Activated CD4-positive, alpha-beta T cell treated with anti-CD3 and anti-CD28 coated beads, Interleukin-2, amount 50 U/mL, for 24 hours (primary cell): Measurements from ENCODE around the gene IKBKE.

Experiments used
- DNase-seq, 2 donors: peaks; one replicate each; pipeline ENCODE4 v3.0.0-alpha.2; 2020; ENCODE audit warnings: low read depth in 1 of 2, low spot score in 1 of 2

IKBKE gene

DNA sequence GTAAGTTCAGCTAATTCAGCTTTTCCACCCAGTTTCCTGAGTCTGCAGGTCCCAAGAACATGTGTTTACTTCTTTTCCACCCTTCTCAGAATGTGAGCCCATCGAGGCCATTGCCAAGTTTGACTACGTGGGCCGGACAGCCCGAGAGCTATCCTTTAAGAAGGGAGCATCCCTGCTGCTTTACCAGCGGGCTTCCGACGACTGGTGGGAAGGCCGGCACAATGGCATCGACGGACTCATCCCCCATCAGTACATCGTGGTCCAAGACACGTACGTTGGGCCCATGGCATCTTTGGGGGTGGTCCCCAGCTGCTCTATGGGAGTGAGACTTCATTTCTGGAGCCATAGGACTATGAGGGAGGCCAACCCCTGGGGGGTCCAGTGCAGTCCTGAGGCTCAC lies 17.2 kb upstream of the IKBKE start:
- DNase-seq, result no peak

DNA sequence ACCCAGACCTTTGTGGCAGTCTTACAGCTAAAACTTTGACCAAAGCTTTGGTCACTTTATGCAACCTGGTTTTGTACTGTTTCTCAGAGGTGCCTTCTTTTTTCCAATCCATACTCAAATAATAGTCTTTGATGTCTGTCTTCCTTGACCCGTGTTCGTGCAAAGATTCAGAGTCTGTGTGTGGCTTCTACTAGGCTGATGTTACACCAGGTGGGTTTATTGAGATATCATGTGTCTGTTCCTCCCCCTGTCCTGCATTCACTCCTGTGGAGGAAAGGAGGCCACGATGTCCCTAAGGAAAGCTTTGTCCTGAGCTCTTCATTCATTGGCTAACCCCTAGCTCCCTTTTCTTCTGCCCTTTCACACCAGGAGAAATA lies 15.0 kb upstream of the IKBKE start:
- no peak for DNase-seq

DNA sequence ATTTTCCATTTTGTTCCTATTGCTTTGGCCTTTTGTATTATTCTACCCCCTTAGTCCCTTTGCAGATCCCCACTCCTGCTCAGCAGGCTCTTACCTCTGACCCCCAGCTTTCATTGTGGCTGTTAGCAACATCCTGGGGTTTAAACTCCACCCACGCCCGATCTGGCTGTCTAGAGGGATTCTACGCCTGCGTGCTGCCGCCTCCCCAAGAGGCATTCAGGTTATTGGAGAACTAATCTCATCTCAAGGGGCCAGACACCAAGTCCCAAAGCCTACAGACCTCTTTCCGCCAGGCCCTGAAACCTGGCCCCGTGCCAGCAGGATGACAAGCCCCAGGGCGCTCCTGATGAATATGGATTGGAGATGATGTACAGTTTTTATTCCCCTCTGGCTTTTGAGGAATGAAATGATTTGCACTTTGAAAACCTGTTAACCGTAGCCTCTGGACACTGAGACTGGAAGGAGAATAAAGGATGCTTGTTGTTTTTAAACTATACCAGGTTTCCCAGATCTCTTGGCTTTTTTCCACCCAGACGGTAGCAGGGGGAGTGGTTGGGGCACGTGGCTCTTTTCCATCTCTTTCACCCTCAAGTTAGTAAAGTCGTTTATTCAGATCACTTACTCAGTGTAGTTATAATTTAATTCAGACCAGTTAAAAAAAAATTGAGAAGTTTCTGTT lies 14.5 kb upstream of the IKBKE start:
- DNase-seq, result no peak

DNA sequence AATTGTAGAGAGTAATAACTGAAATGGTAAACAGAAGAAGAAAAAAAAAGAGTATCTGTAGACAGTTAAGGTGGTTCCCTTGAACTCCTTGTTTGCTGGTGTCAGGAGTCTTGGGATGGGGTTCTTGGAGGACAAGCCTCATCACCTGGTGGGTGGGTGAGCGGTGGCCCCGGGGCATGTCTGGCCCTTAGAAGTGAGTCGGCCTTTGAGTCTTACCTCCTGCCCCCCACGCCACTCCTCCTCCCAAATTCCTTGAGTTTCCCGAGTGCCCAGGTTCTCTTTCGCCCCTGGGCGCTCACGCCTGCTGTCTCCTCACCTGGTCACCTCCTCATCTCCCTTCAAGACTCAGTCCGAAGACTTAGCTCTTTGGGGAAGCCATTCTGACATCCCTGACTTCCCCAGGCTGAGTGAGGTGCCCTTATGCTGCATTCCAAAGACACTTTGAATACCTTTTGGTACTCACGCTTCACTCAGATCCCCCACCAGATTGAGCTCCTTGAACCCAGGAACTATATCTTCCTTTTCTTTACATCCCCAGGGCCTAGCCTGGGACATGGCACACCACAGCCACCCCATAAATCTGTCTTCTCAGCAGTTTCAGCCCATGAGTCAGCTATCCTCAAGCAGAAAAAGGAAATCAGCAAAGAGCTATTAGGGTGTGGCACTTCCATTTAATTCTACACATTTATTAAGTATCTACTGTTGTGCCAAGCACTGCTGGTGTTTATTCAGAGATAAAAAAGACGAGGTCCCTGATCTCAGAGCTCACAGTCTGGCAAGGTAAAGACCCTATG lies 13.5 kb upstream of the IKBKE start:
- DNase-seq, result no peak

GRCh38 chr1:206457408-206458120 lies 12.7 kb upstream of the IKBKE start:
- no peak for DNase-seq

DNA sequence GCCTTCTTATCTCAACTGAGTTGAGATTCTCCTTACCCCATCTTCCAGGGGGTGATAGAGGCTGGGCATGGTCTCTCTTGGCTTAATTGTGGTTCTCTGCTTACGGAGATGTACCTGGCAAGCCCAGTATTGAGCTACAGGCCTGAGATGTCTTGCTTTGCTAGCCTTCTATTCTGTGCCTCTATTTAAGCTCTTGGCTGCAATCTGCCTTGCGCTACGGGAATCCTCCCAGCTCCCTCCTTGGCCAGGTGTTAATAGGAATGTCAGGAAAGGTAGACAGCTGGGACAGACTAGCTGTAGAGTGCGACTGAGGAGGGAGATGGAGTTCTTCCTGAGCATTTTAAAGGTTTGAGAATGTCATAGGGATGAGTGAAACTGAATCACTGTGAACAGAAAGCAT lies 10.6 kb upstream of the IKBKE start:
- DNase-seq, result no peak

GRCh38 chr1:206460836-206461426 lies 9.3 kb upstream of the IKBKE start:
- DNase-seq, result no peak

DNA sequence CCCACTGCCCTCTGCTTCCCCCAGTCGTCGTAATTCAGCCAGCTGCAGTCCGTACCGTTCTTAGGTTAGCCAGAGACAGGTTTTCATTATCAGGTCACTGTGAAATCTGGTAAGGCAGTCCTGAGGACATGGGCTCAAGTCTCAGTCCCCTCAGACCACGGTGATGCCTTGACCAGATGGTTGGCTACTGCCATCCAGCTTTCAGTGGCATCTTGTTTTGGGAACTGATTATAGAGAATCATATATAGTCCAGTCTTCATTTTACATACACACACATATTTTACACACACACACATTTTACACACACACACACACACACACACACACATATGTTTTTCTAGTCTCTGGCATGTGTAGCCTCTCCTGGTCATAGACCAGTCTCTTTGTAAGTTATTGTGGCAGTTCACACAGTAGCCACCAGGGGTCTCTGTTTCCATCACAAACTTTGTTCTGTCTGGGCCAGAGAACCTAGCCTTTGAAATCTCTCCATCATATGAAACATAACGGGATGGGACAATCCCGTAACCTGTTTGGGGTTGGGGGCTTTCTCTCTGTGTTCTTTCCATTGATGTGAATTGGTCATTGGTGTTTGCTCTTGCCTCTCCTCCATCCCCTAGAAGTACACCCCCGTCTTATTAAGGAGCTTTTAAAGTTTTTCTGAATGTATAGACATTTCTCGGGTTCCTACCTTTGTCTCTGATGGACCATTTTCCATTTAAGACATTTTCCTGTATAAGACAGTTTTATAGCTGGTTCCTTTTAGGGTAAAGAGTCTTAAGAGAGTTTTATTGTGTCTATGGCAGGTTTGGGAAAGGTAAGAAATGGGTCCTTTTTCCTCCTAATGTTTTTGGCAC lies 8.4 kb upstream of the IKBKE start:
- peak; percentile 56 to 73 for DNase-seq

GRCh38 chr1:206463137-206463536 lies 7.1 kb upstream of the IKBKE start:
- DNase-seq, result no peak

- DNase-seq, result no peak
These were observed 6.4 kb upstream of the IKBKE start for GRCh38 chr1:206463911-206464310.

DNA sequence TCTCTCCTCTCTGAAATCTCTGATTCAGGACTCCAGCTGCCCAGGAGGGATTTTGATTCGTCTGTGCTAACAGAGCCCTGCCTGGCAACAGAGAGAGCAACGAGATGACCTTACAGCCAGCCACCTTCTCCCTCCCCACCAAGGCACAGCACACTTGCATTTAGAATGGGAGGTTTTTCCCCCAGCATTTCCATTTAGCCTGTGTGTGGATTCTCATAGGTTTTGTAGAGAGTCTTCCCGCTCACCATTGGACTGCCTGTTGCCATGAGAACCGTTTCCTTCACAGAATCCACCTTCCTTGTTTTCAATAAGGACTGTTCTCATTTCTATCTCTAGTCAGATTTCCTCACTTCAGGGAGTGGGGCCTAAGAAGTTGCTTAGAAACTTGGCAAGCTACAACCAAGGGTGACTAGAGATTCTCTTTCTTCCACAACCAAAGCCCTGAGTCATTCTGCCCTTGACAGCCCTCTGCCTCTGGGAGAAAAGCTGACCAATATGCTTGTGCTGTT lies 5.8 kb upstream of the IKBKE start:
- DNase-seq, result no peak

DNA sequence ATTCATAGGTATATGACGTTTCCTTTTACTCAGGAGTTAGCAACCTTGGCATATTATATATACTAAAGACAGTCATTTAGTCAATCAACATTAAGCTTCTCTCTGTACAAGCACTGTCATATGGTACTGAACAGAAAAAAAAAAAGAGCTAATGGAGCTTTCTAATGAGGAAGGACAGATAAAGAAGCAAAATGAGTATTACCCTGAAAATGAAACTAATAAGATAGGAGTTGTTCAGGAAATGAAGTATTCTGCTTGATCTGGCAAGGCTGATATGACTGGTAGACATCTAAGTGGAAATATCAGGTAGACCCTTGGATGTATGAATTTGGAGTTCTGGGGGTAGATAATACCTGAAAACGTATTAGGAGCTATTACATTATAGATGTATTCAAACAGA lies 4.3 kb upstream of the IKBKE start:
- DNase-seq, result no peak

GRCh38 chr1:206466840-206467649 lies 3.2 kb upstream of the IKBKE start:
- DNase-seq, result no peak

- DNase-seq, result no peak
These were observed 2.4 kb upstream of the IKBKE start for GRCh38 chr1:206467915-206468314.

DNA sequence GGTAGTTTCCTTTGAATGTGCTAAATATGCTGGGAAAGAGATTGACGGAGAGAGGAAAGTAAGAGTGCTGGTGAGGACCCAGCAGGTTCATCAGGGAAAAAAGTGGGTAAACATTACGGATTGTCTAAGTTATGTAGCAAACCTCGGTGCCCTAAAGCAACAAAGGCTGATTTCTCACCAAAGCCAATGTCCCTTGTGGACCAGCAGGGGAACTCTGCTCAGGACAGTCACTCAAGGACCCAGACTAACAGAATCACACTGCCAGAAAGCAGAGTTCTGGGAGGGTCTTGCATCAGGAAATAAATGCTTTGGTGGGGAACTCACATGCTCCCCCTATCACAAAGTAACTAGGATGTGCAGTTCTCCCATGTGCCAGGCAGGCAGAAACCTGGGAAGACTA lies 1.7 kb upstream of the IKBKE start:
- DNase-seq, result no peak

GRCh38 chr1:206469411-206469932 lies 804 bp upstream of the IKBKE start:
- peak in 1 of 2 donors; percentile 45 for DNase-seq

GRCh38 chr1:206470692-206471414 lies 577 bp downstream of the IKBKE start:
- no peak for DNase-seq

GRCh38 chr1:206471415-206471801 lies 1.1 kb downstream of the IKBKE start:
- no peak for DNase-seq

DNA sequence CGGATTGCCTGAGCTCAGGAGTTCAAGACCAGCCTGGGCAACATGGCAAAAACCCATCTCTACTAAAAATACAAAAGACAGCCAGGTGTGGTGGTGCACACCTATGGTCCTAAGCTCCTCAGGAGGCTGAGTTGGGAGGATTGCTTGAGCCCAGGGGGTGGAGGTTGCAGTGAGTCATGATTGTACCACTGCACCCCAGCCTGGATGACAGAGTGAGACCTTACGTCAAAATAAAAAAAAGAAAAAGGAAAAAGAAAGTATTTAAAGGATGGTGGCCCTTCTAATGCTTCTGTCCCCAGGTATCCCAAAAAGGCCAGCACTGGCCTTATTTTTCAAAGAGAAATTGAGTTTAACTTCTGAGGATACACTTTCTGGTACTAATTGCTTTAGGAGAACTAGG lies 1.7 kb downstream of the IKBKE start:
- no peak for DNase-seq
